SK-MEL-5 (cell line): ENCODE results near the gene ARID1B. TPM values are rescaled to one million over a fixed set of nuclear protein-coding genes. Genes with fewer than 3 reads are reported as not detected.

Source experiments
- DNase-seq: peaks from one replicate; pipeline ENCODE4 v3.0.0-alpha.2; 2016; ENCODE audit warnings: low read depth, low spot score
- in situ Hi-C: cut with HindIII; loops from 2 replicates; pipeline ENCODE4 v1.10.0; 2016; ENCODE audit warnings: low sequenced_read_pairs, high pct_unique_total_duplicates, low pct_unique_long_range_greater_than_20kb
- total RNA-seq: library from RNA; depleted of rRNA; stranded (reverse); fragments of >200 nt; shearing (Covaris generic); gene quantifications from 2 replicates; pipeline ENCODE4 v1.2.3, GENCODE V29; 2014

ARID1B gene
- total RNA-seq, 1 experiment from 2014 or later = 20.0 TPM

GRCh38 chr6:156786652-156787051 is 9.5 kb downstream of the ARID1B start:
- in situ Hi-C loops = no loop called here
- no peak for DNase-seq

GRCh38 chr6:156787569-156788492 is 10.7 kb downstream of the ARID1B start:
- no peak for DNase-seq
- in situ Hi-C loops = no loop called here

- in situ Hi-C loops = no loop called here
- DNase-seq = no peak
Observed at GRCh38 chr6:156789081-156789943, 12.1 kb downstream of the ARID1B start.

GRCh38 chr6:156790711-156791319 is 13.6 kb downstream of the ARID1B start:
- in situ Hi-C loops = no loop called here
- no peak for DNase-seq

GRCh38 chr6:156791320-156791850 is 14.2 kb downstream of the ARID1B start:
- DNase-seq = peak; percentile 84
- in situ Hi-C loops = no loop called here

- in situ Hi-C loops = no loop called here
- no peak for DNase-seq
Observed at GRCh38 chr6:156793200-156793599, 16.0 kb downstream of the ARID1B start.

- DNase-seq = no peak
- in situ Hi-C loops = no loop called here
Observed at GRCh38 chr6:156794546-156795354, 17.6 kb downstream of the ARID1B start.

- in situ Hi-C loops = no loop called here
- peak; percentile 47 for DNase-seq
Observed at GRCh38 chr6:156795825-156796224, 18.6 kb downstream of the ARID1B start.

GRCh38 chr6:156796627-156797026 is 19.4 kb downstream of the ARID1B start:
- in situ Hi-C loops = no loop called here
- DNase-seq = no peak

GRCh38 chr6:156797901-156798735 is 20.9 kb downstream of the ARID1B start:
- no peak for DNase-seq
- in situ Hi-C loops = no loop called here

- DNase-seq = no peak
- in situ Hi-C loops = no loop called here
Observed at GRCh38 chr6:156801712-156802111, 24.5 kb downstream of the ARID1B start.

GRCh38 chr6:156803353-156803752 is 26.2 kb downstream of the ARID1B start:
- no peak for DNase-seq
- in situ Hi-C loops = no loop called here

- in situ Hi-C loops = no loop called here
Observed at GRCh38 chr6:156804402-156804801, 27.2 kb downstream of the ARID1B start.

GRCh38 chr6:156806155-156806554 is 29.0 kb downstream of the ARID1B start:
- no peak for DNase-seq
- in situ Hi-C loops = no loop called here

More at GRCh38 chr6:156804402-156804801, 27.2 kb downstream of the ARID1B start:
- DNase-seq = no peak

GRCh38 chr6:156807028-156807427 is 29.9 kb downstream of the ARID1B start:
- in situ Hi-C loops = no loop called here
- DNase-seq = peak; percentile 94

GRCh38 chr6:156807795-156808194 is 30.6 kb downstream of the ARID1B start:
- DNase-seq = peak; percentile 65
- in situ Hi-C loops = no loop called here
